Measurements from ENCODE around the gene MAP4K4.

Gene MAP4K4

DNA sequence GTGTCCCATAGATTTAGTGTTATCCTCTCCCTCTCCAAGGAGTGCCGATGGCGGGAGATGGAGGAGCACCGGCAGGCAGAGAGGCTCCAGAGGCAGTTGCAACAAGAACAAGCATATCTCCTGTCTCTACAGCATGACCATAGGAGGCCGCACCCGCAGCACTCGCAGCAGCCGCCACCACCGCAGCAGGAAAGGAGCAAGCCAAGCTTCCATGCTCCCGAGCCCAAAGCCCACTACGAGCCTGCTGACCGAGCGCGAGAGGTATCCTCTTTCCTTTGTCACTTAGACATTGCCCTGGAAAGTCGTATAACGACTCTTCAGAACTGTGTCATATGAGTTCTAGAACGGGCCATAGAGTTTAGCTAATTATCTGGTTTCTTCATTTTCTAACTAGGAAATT is 162.1 kb downstream of the MAP4K4 start:
- Histone ChIP-seq H3K36me3 (ENCODE audit: insufficient read depth, low read length) (peaks cover 96% of the 10 kb centered on the region), H3K4me3 (ENCODE audit: low read length, poor library complexity, severe bottlenecking) (no peak overlapping the region), H3K79me2 (ENCODE audit: insufficient read depth, low read length) (no peaks in the 10 kb centered on the region), H3K9me2 (replicated peaks; ENCODE audit: low read depth, low read length) (no peaks in the 10 kb centered on the region), H4K20me1 (ENCODE audit: insufficient read depth, low read length, poor library complexity, severe bottlenecking) (no peaks in the 10 kb centered on the region), H3K4me2 (ENCODE audit: low read depth, low read length, poor library complexity, severe bottlenecking) (no peak overlapping the region), H3K9ac (ENCODE audit: low read depth, low read length, poor library complexity, severe bottlenecking) (no peak overlapping the region), H3K9me3 (ENCODE audit: insufficient read depth, low read depth, low read length) (no peaks in the 10 kb centered on the region), H3K27me3 (ENCODE audit: insufficient read depth, low read length, poor library complexity, severe bottlenecking) (no peaks in the 10 kb centered on the region), H2AFZ (ENCODE audit: low read length) (no peak overlapping the region), H3F3A (ENCODE audit: low read depth) (no peaks in the 10 kb centered on the region), H3K4me1 (ENCODE audit: insufficient read depth, low read length, poor library complexity, severe bottlenecking) (peaks cover 4% of the 10 kb centered on the region)
- TF ChIP-seq, protein P1, sequence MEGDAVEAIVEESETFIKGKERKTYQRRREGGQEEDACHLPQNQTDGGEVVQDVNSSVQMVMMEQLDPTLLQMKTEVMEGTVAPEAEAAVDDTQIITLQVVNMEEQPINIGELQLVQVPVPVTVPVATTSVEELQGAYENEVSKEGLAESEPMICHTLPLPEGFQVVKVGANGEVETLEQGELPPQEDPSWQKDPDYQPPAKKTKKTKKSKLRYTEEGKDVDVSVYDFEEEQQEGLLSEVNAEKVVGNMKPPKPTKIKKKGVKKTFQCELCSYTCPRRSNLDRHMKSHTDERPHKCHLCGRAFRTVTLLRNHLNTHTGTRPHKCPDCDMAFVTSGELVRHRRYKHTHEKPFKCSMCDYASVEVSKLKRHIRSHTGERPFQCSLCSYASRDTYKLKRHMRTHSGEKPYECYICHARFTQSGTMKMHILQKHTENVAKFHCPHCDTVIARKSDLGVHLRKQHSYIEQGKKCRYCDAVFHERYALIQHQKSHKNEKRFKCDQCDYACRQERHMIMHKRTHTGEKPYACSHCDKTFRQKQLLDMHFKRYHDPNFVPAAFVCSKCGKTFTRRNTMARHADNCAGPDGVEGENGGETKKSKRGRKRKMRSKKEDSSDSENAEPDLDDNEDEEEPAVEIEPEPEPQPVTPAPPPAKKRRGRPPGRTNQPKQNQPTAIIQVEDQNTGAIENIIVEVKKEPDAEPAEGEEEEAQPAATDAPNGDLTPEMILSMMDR (conservative IDR thresholded peaks at IDR 0.05; ENCODE audit: low read length) = no peak
- no peak for TF ChIP-seq EZH2phosphoT487 (IDR thresholded peaks at IDR 0.05; ENCODE audit: borderline replicate concordance)

DNA sequence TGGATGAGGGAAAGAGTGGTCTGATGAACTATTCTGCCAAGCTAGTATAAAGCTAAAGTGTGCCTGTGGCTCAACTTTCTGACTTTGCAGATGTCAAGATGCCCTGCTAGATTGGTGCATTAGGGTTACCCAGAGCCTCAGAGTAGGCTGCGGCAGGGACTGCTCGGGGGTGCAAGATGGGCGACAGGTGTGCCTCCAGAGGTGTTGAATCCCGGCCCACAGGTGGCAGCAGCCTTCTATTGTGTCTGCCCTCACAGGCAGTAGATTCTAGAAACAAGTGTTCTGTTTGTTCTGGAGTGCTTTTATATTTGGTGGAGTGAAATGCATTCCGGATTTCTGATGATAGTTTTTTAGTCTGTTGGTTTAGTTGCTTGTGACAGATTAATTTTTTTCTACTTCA is 162.7 kb downstream of the MAP4K4 start:
- no peaks in the 10 kb centered on the region for H3K9me2 ChIP-seq (replicated peaks; ENCODE audit: low read depth, low read length)
- H3K4me3 ChIP-seq (ENCODE audit: low read length, poor library complexity, severe bottlenecking) = no peak overlapping the region
- H2AFZ ChIP-seq (ENCODE audit: low read length) = no peak overlapping the region
- no peaks in the 10 kb centered on the region for H3K79me2 ChIP-seq (ENCODE audit: insufficient read depth, low read length)
- H3K36me3 ChIP-seq (ENCODE audit: insufficient read depth, low read length) = peaks cover 96% of the 10 kb centered on the region
- H3K4me2 ChIP-seq (ENCODE audit: low read depth, low read length, poor library complexity, severe bottlenecking) = no peak overlapping the region
- peaks cover 4% of the 10 kb centered on the region for H3K4me1 ChIP-seq (ENCODE audit: insufficient read depth, low read length, poor library complexity, severe bottlenecking)
- H3F3A ChIP-seq (ENCODE audit: low read depth) = no peaks in the 10 kb centered on the region
- TF ChIP-seq EZH2phosphoT487 (IDR thresholded peaks at IDR 0.05; ENCODE audit: borderline replicate concordance) = no peak
- TF ChIP-seq, protein P1 (conservative IDR thresholded peaks at IDR 0.05; ENCODE audit: low read length) = no peak
- no peak overlapping the region for H3K9ac ChIP-seq (ENCODE audit: low read depth, low read length, poor library complexity, severe bottlenecking)
- no peaks in the 10 kb centered on the region for H3K9me3 ChIP-seq (ENCODE audit: insufficient read depth, low read depth, low read length)
- H3K27me3 ChIP-seq (ENCODE audit: insufficient read depth, low read length, poor library complexity, severe bottlenecking) = no peaks in the 10 kb centered on the region
- no peaks in the 10 kb centered on the region for H4K20me1 ChIP-seq (ENCODE audit: insufficient read depth, low read length, poor library complexity, severe bottlenecking)

DNA sequence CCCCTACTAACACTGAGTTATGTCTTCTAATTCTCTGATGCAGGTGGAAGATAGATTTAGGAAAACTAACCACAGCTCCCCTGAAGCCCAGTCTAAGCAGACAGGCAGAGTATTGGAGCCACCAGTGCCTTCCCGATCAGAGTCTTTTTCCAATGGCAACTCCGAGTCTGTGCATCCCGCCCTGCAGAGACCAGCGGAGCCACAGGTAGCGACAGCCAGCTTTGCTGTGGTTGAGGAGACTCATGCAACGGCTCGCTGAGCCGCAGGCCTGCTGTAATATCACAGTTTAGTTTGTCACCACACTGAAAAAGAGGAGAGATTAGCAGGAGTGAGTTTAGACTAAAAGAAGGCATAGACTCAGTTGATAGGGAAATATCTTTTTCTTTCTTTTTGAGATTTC is 163.3 kb downstream of the MAP4K4 start:
- no peak overlapping the region for H3K4me2 ChIP-seq (ENCODE audit: low read depth, low read length, poor library complexity, severe bottlenecking)
- no peaks in the 10 kb centered on the region for H3K9me2 ChIP-seq (replicated peaks; ENCODE audit: low read depth, low read length)
- peaks cover 4% of the 10 kb centered on the region for H3K4me1 ChIP-seq (ENCODE audit: insufficient read depth, low read length, poor library complexity, severe bottlenecking)
- H3K79me2 ChIP-seq (ENCODE audit: insufficient read depth, low read length) = no peaks in the 10 kb centered on the region
- no peak overlapping the region for H3K9ac ChIP-seq (ENCODE audit: low read depth, low read length, poor library complexity, severe bottlenecking)
- H3K27me3 ChIP-seq (ENCODE audit: insufficient read depth, low read length, poor library complexity, severe bottlenecking) = no peaks in the 10 kb centered on the region
- no peak for TF ChIP-seq EZH2phosphoT487 (IDR thresholded peaks at IDR 0.05; ENCODE audit: borderline replicate concordance)
- TF ChIP-seq, protein P1 (conservative IDR thresholded peaks at IDR 0.05; ENCODE audit: low read length) = no peak
- no peaks in the 10 kb centered on the region for H3F3A ChIP-seq (ENCODE audit: low read depth)
- H2AFZ ChIP-seq (ENCODE audit: low read length) = no peak overlapping the region
- H3K9me3 ChIP-seq (ENCODE audit: insufficient read depth, low read depth, low read length) = no peaks in the 10 kb centered on the region
- H4K20me1 ChIP-seq (ENCODE audit: insufficient read depth, low read length, poor library complexity, severe bottlenecking) = no peaks in the 10 kb centered on the region
- H3K4me3 ChIP-seq (ENCODE audit: low read length, poor library complexity, severe bottlenecking) = no peak overlapping the region
- H3K36me3 ChIP-seq (ENCODE audit: insufficient read depth, low read length) = peaks cover 96% of the 10 kb centered on the region
